GM19438 (cell line): Measurements from ENCODE around the gene PSMD1.

Source experiments
- ATAC-seq: cut with Tn5 transposase; IDR thresholded peaks from one replicate; pipeline ENCODE4 v1.9.1; 2021; ENCODE audit warnings: low read depth; ENCODE audit not compliant: unreplicated experiment

Gene PSMD1

DNA sequence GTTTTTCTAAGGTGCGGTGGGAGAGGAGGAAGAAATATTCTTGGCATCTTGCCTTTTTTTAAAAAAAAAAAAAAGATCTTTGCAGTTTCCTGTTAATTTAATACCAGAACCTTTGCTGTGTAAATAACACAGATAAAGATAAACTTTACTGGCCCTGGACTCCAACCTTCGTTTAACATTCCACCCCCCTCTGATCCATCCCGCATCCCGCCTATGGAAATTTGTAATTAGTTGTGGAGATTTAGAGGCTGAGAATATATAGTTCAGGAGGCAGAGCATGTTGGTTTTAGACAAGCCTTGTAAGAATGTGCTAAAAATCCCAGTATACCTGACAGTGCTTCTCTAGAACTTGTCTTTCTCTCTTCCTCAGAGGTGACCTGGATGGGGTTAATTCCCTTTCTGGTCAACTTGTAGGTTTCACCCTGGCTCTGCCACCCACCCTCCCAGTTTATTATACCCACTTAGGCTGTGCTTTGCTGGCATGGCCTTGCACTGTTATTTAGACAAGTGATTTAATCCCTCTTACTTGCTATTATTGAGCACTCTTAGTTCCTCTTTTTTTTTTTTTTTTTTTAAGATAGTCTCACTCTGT, 22.3 kb upstream of the PSMD1 start:
- no peak for ATAC-seq

DNA sequence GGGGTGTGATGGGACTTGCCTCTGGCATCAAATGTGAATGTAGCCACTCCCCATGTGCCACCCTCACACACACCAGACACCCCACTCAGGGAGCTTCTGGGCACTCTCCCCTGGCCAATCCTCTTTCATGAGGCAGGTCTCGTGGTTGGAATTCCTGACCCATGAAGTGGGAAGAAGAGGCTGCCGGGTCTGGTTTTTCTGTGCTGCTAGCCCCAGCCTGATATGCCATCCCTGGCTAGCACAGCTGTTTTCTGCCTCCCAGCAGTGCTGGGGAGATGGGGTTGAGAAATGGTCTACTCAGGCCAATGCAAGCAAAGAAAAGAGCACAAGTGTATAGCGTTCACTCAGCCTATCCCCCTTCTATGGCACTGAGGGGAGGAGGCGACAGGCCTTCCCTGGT, 20.5 kb upstream of the PSMD1 start:
- no peak for ATAC-seq

DNA sequence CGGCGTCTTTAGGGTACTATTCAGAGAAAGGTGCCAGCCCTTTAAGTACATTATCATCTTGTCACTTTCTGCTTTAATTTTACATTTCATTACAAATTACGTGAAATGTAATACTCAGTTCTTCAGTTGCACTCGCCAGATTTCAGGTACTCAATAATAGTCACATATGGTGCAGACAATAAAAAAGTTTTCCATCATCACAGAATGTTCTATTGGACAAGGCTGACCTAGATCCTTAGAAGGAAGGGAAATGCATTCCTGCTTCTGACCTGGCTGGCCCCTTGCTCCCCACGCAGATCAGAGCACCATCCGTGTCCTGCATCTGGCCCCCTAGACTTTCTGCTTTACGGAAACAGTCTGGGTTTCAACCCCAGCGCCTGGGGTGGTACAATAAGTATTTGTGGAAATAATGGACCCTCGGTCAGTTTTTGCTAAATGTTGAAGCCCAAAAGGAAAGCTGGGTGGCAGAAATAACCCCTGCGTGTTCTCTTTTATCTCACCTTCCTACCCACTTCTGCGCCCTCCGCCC, 20.0 kb upstream of the PSMD1 start:
- ATAC-seq = no peak

DNA sequence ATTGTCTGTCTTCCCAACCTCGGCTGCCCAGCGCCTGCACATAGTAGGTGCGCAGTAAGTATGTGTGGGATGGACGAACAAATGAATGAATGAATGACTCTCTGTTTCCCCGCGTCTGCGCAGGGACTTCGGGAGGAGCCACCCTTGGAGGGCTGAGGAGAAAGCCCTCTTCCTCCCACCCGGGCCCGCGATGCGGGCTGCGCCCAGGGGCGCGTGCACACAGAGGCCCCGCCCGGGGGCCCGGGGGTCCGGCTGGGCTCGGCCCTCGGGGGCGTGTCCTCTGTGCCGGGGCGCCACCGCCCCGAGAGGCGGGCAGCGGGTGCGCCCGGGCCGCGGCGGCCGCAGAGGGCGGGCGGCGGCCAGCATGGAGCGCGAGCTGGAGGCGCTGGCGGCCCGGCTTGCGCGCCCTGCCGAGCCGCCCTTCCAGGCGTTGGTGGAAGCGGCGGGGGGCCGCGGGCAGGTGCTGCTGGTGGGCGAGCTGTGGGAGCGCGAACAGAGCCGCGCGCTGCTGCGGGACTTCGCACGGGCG, 19.4 kb upstream of the PSMD1 start, which contains the start of gene C2orf72:
TSS of gene C2orf72 (plus strand) at position 322 of the 529 bp plus-strand sequence. CDS start at position 365, 43 bp downstream.
- no peak for ATAC-seq

DNA sequence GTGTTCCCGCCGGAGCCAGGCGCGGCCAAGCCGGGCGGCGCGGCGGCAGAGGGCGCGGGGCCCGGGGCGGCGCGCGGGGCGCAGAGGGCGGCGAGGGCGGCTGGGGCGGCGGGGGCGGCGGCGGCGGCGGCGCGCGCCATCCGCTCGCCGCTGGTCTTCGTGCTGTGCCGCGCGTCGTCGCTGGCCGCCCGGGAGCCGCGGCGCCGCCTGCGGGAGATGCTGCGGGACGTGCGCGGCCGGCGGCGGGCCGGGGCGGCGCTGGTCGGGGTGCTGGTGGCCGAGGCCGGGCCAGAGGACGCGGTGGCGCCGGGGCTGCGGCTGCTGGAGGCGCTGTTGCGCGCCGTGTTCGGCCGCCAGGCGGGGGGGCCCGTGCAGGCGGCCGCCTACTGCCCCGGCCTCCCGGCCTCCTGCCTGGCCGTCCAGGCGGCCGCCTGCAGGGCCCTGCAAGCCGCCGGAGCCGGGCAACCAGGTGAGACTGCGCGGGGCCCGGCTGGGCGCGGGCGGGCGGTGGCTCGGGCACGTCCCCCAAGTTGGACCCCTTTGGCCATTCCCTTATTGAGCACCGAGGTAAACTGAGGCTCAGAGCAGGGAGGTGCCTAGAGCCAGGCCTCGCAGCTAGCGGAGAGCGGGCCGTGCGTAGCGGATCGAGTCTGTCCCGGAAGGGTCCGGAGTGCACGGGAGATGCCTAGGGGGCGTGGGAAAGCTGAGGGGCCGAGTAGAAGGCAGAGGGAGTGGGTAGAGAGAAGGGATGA, 18.8 kb upstream of the PSMD1 start:
- ATAC-seq = no peak

DNA sequence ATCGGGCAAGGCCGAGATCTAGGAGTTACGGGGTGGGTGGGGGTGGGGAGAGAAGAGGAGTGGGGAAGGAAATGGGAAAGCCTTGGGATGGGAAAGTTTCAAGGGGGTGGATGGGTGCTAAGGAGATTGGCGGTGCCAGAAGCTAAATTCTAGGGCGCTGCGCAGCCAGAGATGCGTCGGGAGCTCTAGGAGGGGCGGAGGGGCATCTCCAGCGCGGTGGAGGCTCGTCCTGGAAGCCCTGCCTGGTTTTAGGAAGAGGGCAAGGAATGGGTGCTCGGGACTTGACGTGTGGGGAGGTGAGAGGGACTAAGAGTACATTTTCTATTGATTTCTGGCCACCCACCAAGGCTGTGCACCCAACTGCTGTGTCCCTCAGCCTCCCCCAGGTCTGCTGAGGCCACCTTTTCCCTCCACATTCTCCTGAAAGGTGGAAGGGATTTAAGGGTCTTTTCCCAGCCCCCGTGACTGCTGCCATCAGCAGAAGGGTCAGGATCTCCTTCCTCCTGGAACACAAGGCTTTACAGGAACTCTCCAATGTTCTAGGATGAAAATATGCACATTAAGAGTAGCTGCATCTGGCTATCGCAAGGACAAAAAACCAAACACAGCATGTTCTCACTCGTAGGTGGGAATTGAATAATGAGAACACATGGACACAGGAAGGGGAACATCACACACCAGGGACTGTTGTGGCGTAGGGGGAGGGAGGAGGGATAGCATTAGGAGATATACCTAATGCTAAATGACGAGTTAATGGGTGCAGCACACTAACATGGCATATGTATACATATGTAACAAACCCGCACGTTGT, 18.0 kb upstream of the PSMD1 start:
- no peak for ATAC-seq

DNA sequence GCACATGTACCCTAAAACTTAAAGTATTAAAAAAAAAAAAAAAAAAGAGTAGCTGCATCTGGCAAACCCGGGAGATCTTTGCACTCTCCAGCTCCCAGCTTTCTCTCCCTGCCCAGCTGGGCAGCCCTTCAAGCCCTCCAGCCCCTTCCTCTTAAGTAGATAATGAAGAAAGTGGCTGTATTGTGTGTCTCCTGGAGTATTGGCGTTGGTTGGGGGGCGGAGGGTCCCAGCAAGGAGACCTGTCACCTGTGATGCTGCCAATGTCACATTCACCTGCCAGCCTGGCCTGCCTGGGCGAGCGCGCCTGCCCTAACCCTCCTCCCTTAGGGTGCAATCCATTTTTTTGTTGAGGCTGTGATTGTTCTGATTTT, 17.4 kb upstream of the PSMD1 start:
- no peak for ATAC-seq

DNA sequence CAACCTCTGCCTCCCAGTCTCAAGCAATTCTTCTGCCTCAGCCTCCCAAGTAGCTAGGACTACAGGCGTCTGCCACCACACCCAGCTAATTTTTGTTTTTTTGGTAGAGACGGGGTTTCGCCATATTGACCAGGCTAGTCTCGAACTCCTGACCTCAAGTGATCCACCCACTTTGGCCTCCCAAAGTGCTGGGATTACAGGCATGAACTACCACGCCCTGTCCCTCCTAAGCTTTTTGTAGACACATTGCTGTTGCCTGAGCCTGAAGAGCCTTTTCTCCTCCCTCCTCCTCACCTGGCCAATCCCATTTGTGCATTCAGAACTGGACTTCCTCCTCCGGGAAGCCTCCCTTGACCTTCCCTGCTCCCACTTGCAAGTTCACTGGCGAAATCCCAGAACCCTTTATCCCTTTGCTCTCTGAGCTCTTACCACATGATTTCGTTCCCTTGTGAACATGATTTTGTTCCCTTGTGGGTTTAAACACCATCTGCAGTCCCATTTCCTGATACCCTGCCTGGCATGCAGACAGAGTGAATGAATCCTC, 16.8 kb upstream of the PSMD1 start:
- ATAC-seq = no peak

DNA sequence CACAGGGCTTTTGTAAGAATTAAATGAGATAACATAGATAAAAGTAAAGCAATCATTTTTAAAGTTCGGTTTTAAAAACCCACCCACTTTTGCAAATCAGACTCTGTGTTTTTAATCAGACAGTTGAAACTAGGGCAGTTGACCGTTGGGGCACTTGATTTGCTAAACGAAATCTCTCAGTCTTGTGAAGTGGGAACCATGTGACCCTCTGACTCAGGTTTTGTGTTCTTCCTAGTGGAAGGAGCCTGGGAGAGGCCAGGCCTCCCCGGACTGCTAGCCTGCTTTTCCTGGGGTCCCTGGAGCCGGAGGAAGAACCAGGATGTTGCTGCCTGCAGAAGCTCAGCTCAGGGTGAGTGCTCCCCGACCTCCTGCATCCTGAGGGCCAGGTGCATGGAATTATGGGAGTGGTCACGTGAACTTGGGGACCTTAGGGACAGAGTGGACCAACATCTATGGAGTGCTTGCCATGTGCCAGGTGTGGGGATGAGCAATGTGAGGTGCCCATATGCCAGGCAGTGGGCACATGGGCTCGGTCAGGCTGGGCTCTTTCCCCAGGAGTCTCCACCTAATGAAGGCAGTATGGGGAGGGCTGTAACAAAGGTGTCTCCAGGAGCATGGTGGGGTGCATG, 15.5 kb upstream of the PSMD1 start:
- ATAC-seq = no peak

DNA sequence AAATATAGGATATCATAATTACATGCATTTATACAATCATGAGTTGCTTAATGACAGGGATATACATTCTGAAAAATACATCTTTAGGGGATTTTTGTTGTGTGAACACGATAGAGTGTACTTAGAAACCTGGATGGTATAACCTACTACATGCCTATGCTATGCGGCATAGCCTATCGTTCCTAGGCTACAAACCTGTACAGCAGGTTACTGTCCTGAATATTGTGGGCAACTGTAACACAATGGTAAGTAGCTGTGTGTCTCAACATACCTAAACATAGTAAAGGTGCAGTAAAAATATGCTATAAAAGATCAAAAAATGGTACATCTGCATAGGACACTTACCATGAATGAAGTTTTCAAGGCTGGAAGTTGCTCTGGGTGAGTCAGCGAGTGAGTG, 12.9 kb upstream of the PSMD1 start:
- no peak for ATAC-seq

DNA sequence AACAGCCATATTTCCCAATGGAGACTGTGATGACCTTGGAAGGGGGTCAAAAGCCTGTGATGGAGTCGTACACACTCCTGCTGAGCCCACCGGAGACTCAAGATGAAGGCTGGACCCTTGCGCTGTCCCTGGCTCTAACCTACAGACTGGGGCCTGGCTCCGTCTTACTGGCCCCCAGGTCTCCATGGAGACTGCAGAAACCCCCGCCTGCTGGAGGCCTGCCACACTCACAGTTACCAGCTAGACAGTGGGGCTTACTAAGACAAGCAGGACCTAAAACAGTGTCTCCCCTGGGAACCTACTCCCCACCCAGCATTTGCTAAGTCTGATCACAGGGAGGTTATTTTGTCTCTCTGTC, 9.8 kb upstream of the PSMD1 start:
- ATAC-seq = no peak

DNA sequence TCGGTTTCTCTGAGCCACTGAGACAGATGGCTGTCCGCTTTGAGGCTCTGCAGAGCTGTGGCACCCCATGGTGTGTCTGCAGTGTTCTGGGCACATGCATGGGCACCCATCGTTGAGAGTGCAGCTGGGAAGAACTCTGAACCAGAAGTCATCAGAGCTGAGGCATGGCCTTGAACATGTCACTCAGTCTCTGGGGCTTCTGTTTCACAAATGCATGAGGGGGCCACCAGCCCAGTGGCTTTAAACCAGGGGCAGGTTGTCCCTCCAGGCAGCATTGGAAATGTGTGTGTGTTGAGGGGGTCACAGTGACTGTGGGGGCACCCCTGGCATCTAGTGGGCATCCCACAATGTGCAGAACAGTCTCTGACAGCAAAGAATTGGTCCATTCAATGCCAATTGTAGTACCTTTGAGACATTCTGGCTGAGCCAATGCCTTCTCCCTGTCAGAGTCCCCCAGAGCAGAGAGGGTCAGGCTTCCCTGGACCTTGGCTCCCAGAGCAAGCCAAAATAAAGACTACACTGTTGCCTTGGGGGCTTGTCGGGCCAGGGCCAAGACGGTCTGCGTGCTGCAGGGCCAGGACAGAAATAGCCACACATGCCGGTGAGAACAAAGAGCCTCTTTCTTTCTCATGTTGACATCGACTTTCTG, 9.3 kb upstream of the PSMD1 start:
- no peak for ATAC-seq

DNA sequence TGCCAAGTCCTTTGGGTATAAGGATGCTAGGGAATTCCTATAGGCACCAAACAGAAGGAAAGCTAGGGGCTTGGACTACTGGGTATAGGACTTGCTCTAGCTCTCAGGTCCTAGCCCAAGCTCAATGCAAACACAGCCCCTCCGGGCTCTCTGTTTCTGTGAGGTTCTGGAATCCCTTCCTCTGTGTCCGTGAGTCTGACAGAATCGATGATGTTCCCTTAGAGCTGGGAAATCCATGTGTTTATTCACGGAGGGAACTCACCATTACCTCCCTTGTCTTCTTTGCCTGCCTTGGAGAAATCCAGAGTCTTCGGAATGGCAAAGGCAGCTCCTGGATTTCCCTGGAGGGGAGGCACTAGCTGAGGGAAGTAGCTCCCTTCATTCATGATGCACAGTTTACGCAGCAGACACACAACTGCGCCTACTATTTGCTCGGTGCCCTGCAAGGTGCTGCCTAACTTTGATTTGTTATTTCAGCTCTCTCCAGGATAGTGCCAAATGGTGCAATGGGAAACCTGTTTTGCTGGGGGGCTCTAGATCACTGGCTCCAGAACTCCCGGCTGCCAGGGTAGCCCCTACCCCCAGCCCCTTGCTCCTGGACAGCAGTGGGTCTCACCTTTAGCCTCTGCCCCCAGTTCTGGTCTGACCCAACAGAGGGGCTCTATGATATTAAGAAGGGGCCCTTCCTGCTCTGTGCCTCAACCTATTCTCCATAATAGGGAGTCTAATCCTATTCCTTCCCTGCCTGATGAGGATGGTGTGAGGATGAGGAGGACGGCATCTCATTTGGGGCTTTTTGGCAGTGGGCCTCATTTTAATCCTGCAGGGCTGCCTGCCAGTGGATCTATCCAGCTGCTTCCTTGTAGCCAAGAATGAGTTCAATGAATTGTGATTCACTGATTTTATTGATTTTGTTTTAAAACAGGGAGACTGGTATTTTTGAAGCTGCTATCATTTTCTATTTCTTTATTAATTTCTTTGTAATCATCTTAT, 8.4 kb upstream of the PSMD1 start:
- ATAC-seq = no peak

DNA sequence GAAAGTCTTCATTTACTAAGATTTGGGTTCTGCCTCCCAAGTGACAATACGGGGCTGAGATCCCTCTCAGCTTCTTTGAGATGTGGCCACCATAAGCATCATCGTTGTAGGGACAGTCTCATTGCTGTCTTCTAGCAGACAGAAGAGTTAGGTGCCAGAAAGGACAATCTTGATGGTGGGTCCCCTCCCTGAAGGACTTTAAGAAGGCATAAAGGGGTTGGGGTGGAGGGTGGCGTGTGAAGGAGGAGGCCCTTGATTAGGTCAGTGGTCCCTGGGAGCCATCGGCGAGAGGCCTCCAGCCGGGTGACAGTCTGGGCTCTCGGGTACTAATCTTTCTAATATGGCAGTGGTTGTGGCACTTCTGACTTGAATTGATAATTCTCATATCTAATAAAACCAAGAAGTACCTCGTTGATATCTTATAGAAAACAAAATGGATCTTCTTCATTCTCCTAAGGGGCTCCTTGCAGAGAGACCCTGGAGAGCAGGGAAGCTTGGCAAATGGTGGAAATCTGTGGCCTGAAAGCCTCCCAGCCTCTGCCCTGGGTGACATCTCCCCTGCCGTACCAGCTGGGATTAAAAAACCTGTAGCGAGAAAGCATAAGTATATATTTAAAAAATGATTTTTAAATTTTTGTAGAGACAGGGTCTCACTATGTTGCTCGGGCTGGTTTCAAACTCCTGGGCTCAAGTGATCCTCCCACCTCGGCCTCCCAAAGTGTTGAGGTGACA, 7.2 kb upstream of the PSMD1 start:
- no peak for ATAC-seq

DNA sequence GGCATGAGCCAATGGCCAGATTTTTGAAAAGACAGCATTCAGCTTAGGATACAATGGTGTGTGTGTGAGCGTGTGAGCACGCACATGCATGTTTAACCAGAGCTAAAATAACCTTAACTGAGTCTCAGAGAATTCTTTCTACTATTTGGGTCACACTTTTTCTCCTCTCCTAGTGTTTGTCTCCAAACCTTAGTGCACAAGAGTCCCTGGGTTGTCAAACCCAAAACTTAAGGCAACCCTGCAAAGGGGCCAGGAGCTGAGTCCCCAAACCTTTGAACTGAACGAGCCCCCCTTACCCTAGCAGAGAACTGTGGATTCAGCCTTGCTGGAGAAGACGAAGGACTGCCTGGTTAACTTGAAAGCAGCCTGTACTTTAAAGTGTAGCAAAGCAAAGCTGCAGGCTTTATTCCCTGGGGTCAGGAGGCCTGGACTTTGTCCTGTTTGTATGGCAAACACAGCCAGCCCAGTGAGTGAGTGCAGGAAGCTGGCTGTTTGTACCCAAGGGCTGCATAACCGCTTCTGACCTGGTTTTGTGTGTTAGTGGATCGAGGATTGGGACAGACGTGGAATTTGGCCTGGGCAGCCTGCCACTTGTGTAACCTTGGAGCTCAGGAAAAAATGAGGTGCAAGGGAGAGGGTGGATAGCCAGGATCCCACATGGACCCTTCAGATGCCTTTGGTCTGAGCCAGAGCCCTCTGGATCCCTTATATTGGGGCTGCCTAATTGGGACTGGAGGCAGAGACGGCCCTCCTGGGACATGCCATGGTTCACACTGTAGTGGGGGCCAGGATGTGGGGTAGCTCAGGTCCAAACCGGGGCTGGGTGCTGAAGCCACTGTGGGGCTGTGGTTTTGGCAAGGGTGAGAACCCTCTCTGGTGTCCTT, 6.4 kb upstream of the PSMD1 start:
- no peak for ATAC-seq

DNA sequence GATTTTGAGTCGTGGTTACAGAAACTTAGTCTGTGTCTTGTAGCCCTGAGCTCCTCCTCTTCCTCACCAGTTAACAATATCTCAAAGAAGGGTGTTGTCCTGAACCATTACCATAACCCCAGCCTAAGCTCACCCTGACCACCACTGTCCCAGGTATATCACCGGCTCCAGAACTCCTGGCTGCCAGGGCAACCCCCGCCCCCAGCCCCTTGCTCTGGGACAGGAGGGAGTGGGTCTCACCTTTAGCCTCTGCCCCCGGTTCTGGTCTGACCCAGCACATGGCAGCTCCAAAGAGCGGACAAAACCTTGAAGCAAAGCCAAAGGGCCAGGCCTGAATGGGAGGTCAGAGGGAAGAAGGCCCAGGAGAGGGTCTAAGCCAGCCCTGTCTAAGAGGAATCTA, 5.6 kb upstream of the PSMD1 start:
- no peak for ATAC-seq
